ENCODE results near the gene IGSF9B. TPM values are rescaled to one million over a fixed set of nuclear protein-coding genes. Genes with fewer than 3 reads are reported as not detected.
A peak's percentile ranks its signal among the peaks of the same experiment; 100 is the strongest.

IGSF9B gene
- total and polyA plus RNA-seq, 11 donors: 14.6 to 78.5 (median 38.3) TPM

DNA sequence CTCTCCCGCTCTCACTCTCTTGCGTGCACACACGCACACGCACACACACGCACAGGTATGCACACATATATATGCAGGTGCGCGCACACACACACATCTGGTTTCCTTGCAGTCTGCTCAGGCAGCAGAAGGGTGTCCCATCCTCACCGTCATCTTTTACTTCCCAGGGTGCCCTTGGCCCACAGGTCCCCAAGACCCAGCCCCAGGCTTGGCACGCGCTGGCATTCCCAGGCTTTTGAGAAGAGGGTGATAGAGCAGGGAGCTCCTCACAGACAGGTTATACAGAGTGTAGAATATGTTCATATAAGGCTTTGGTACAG is 59.5 kb downstream of the IGSF9B start:
- ATAC-seq (no peak), DNase-seq (peak in 1 of 5 donors; percentile 2)
- no peaks in the 10 kb centered on the region for H3K27me3 ChIP-seq
- no peak overlapping the region for H3K4me3 ChIP-seq
- no peak overlapping the region for H3K27ac ChIP-seq
- WGBS, 4 donors: 94 to 97% (median 96%) methylated on average over 10 of the region's 10 CpGs
- intact Hi-C loops (cut with DNase I): no loop called here
- peaks cover 0 to 11% (median 0%) of the 10 kb centered on the region in 12 donors for H3K4me1 ChIP-seq
- H3K9me3 ChIP-seq: no peaks in the 10 kb centered on the region
- TF ChIP-seq CTCF (IDR thresholded peaks at IDR 0.05) (no peak), POLR2A (IDR thresholded peaks at IDR 0.05) (no peak)
- H3K36me3 ChIP-seq: peaks cover 0 to 7% (median 0%) of the 10 kb centered on the region in 9 donors

GRCh38 chr11:133896642-133897330 is 60.0 kb downstream of the IGSF9B start:
- TF ChIP-seq POLR2A (IDR thresholded peaks at IDR 0.05) (no peak), CTCF (IDR thresholded peaks at IDR 0.05) (no peak)
- H3K27ac ChIP-seq: no peak overlapping the region
- DNase-seq (peak in 1 of 5 donors; percentile 3), ATAC-seq (peak in 1 of 4 donors; percentile 2)
- 91 to 93% (median 93%) methylated on average over 10 of the region's 10 CpGs for WGBS, 4 donors
- no peak overlapping the region for H3K4me3 ChIP-seq
- peaks cover 0 to 11% (median 0%) of the 10 kb centered on the region in 12 donors for H3K4me1 ChIP-seq
- no peaks in the 10 kb centered on the region for H3K27me3 ChIP-seq
- intact Hi-C loops (cut with DNase I): no loop called here
- H3K36me3 ChIP-seq: peaks cover 0 to 7% (median 0%) of the 10 kb centered on the region in 9 donors
- no peaks in the 10 kb centered on the region for H3K9me3 ChIP-seq

DNA sequence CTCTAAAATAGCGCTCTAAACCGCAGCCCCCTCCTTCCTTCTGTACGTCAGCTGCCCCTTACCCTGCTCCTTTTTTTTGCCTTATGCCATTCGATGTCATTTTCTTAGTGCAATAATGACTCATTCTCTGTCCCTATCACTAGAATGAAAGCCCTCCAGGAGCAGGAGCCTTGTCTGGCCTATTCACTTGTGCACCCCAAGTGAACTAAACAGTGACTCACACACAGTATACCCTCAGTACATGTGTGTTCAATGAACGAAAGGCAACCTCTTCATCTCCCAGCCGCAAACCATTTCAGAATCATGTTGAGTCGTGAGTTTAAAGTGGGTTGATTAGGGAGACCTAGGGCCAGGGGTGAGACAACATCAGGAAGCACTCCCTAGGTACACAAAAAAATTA is 60.7 kb downstream of the IGSF9B start:
- TF ChIP-seq CTCF (IDR thresholded peaks at IDR 0.05): no peak
- no peak for TF ChIP-seq POLR2A (IDR thresholded peaks at IDR 0.05)
- no peaks in the 10 kb centered on the region for H3K9me3 ChIP-seq
- intact Hi-C loops (cut with DNase I): no loop called here
- WGBS, 4 donors: 81 to 85% (median 82%) methylated on average over 7 of the region's 7 CpGs
- peaks cover 0 to 11% (median 0%) of the 10 kb centered on the region in 12 donors for H3K4me1 ChIP-seq
- H3K36me3 ChIP-seq: peaks cover 0 to 7% (median 0%) of the 10 kb centered on the region in 9 donors
- ATAC-seq (peak in 1 of 4 donors; percentile 2), DNase-seq (peak in 1 of 5 donors; percentile 1)
- H3K27me3 ChIP-seq: no peaks in the 10 kb centered on the region
- no peak overlapping the region for H3K4me3 ChIP-seq
- no peak overlapping the region for H3K27ac ChIP-seq

- Histone ChIP-seq H3K4me1 (peaks cover 0 to 11% (median 0%) of the 10 kb centered on the region in 12 donors), H3K9me3 (no peaks in the 10 kb centered on the region), H3K36me3 (peaks cover 0 to 6% (median 0%) of the 10 kb centered on the region in 9 donors), H3K27ac (no peak overlapping the region), H3K4me3 (no peak overlapping the region), H3K27me3 (no peaks in the 10 kb centered on the region)
- intact Hi-C loops (cut with DNase I): no loop called here
- DNase-seq: peak in 1 of 5 donors; percentile 5
- WGBS, 4 donors: 42 to 63% (median 51%) methylated on average over 8 of the region's 8 CpGs
- no peak for TF ChIP-seq POLR2A (IDR thresholded peaks at IDR 0.05)
- TF ChIP-seq CTCF (IDR thresholded peaks at IDR 0.05): no peak
- no peak for ATAC-seq
Measured at GRCh38 chr11:133895551-133895950, 61.2 kb downstream of the IGSF9B start.

Measured in heart left ventricle (tissue), 16 donors.